HFF-Myc (cell line): Measurements from ENCODE around the gene RIPPLY1.

Experiments used
- DNase-seq: peaks from one replicate; pipeline ENCODE4 v3.0.0-alpha.2; 2011; ENCODE audit warnings: low read depth; ENCODE audit errors: extremely low read depth
- H3K4me3 ChIP-seq: replicated peaks from 2 replicates; pipeline ENCODE4 v1.5.1; 2011; ENCODE audit warnings: low read depth, mild to moderate bottlenecking, control low read depth, low read length
- CTCF ChIP-seq: IDR thresholded peaks from 2 replicates; pipeline ENCODE4 v1.5.1; 2012; ENCODE audit warnings: mild to moderate bottlenecking, low read depth, low read length, control low read depth; ENCODE audit errors: missing control alignments

Gene RIPPLY1

DNA sequence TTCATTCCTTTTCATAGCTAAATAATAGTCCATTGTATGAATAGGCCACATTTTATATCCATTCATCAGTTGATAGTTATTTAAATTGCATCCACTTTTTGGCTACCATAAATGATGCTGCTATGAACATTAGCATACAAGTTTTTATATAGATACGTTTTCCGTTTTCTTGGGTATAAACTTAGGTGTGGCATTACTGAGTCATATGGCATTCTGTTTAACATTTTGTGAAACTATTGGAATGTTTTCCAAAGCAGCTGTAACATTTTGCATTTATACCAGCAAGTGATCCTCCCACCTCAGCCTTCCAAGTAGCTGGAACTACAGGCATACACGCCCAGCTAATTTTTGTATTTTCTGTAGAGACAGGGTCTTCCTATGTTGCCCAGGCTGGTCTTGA lies 43.3 kb upstream of the RIPPLY1 start:
- DNase-seq: no peak
- H3K4me3 ChIP-seq: no peak overlapping the region
- no peak for TF ChIP-seq CTCF

GRCh38 chrX:106940068-106940467 lies 36.9 kb upstream of the RIPPLY1 start:
- H3K4me3 ChIP-seq: no peak overlapping the region
- TF ChIP-seq CTCF: no peak
- no peak for DNase-seq

DNA sequence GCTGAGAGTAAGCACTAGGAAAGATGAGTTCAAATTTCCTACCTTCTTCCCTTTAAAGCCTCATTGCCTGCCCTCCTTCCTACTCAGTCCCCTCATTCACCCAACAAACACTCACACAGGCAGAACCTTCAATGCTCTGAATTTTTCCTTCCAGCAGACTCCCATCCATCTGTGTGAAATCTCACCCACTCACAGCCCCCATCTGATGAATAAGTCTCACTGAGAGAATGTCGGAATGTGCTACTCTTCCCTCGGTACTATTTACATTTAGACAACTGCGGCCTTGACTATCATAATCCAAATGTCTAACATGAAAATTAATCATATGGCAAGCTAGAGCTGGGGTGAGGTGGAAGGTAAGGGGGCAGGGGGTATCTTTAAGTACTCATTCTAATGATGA lies 36.4 kb upstream of the RIPPLY1 start:
- no peak for DNase-seq
- H3K4me3 ChIP-seq: no peak overlapping the region
- TF ChIP-seq CTCF: no peak

- H3K4me3 ChIP-seq: no peak overlapping the region
- DNase-seq: no peak
- no peak for TF ChIP-seq CTCF
These were observed 33.1 kb upstream of the RIPPLY1 start for GRCh38 chrX:106936246-106936645.

- TF ChIP-seq CTCF: no peak
- H3K4me3 ChIP-seq: no peak overlapping the region
- DNase-seq: no peak
These were observed 32.0 kb upstream of the RIPPLY1 start for GRCh38 chrX:106935175-106935574.

GRCh38 chrX:106933538-106933961 lies 30.4 kb upstream of the RIPPLY1 start:
- DNase-seq: no peak
- H3K4me3 ChIP-seq: no peak overlapping the region
- no peak for TF ChIP-seq CTCF

- DNase-seq: no peak
- TF ChIP-seq CTCF: no peak
- H3K4me3 ChIP-seq: no peak overlapping the region
These were observed 29.9 kb upstream of the RIPPLY1 start for GRCh38 chrX:106932960-106933537.
